ENCODE results near the gene PCDH9.

Gene PCDH9

GRCh38 chr13:66933527-66933926 lies 296.6 kb downstream of the PCDH9 start:
- Histone ChIP-seq H3K4me1 (ENCODE audit: control insufficient read depth, insufficient read depth, low read length) (no peaks in the 10 kb centered on the region), H3K4me3 (ENCODE audit: low read length) (no peak overlapping the region), H3K9ac (ENCODE audit: low read length) (no peak overlapping the region), H3K9me3 (ENCODE audit: control insufficient read depth, low read length) (no peaks in the 10 kb centered on the region), H3K27me3 (replicated peaks; ENCODE audit: control insufficient read depth, insufficient read depth, low read length) (no peaks in the 10 kb centered on the region), H3K36me3 (ENCODE audit: control insufficient read depth, insufficient read depth, low read length, severe bottlenecking) (no peaks in the 10 kb centered on the region)
- DNase-seq (ENCODE audit: low read depth), result no peak

- Histone ChIP-seq H3K27me3 (replicated peaks; ENCODE audit: control insufficient read depth, insufficient read depth, low read length) (no peaks in the 10 kb centered on the region), H3K9me3 (ENCODE audit: control insufficient read depth, low read length) (no peaks in the 10 kb centered on the region), H3K4me3 (ENCODE audit: low read length) (no peak overlapping the region), H3K9ac (ENCODE audit: low read length) (no peak overlapping the region), H3K4me1 (ENCODE audit: control insufficient read depth, insufficient read depth, low read length) (no peaks in the 10 kb centered on the region), H3K36me3 (ENCODE audit: control insufficient read depth, insufficient read depth, low read length, severe bottlenecking) (no peaks in the 10 kb centered on the region)
- no peak for DNase-seq (ENCODE audit: low read depth)
These were observed 302.6 kb downstream of the PCDH9 start for GRCh38 chr13:66927562-66927961.

- H3K36me3 ChIP-seq (ENCODE audit: control insufficient read depth, insufficient read depth, low read length, severe bottlenecking), result no peaks in the 10 kb centered on the region
- H3K4me1 ChIP-seq (ENCODE audit: control insufficient read depth, insufficient read depth, low read length), result no peaks in the 10 kb centered on the region
- DNase-seq (ENCODE audit: low read depth), result peak; percentile 7
- no peak overlapping the region for H3K4me3 ChIP-seq (ENCODE audit: low read length)
- H3K9me3 ChIP-seq (ENCODE audit: control insufficient read depth, low read length), result no peaks in the 10 kb centered on the region
- H3K27me3 ChIP-seq (replicated peaks; ENCODE audit: control insufficient read depth, insufficient read depth, low read length), result no peaks in the 10 kb centered on the region
- no peak overlapping the region for H3K9ac ChIP-seq (ENCODE audit: low read length)
These were observed 303.1 kb downstream of the PCDH9 start for GRCh38 chr13:66926851-66927524.

GRCh38 chr13:66926200-66926850 lies 303.8 kb downstream of the PCDH9 start:
- H3K9ac ChIP-seq (ENCODE audit: low read length), result no peak overlapping the region
- no peaks in the 10 kb centered on the region for H3K4me1 ChIP-seq (ENCODE audit: control insufficient read depth, insufficient read depth, low read length)
- H3K36me3 ChIP-seq (ENCODE audit: control insufficient read depth, insufficient read depth, low read length, severe bottlenecking), result no peaks in the 10 kb centered on the region
- no peaks in the 10 kb centered on the region for H3K27me3 ChIP-seq (replicated peaks; ENCODE audit: control insufficient read depth, insufficient read depth, low read length)
- H3K4me3 ChIP-seq (ENCODE audit: low read length), result no peak overlapping the region
- no peaks in the 10 kb centered on the region for H3K9me3 ChIP-seq (ENCODE audit: control insufficient read depth, low read length)
- no peak for DNase-seq (ENCODE audit: low read depth)

- H3K4me1 ChIP-seq (ENCODE audit: control insufficient read depth, insufficient read depth, low read length), result no peaks in the 10 kb centered on the region
- H3K36me3 ChIP-seq (ENCODE audit: control insufficient read depth, insufficient read depth, low read length, severe bottlenecking), result no peaks in the 10 kb centered on the region
- DNase-seq (ENCODE audit: low read depth), result no peak
- no peaks in the 10 kb centered on the region for H3K9me3 ChIP-seq (ENCODE audit: control insufficient read depth, low read length)
- no peak overlapping the region for H3K4me3 ChIP-seq (ENCODE audit: low read length)
- H3K9ac ChIP-seq (ENCODE audit: low read length), result no peak overlapping the region
- no peaks in the 10 kb centered on the region for H3K27me3 ChIP-seq (replicated peaks; ENCODE audit: control insufficient read depth, insufficient read depth, low read length)
These were observed 307.7 kb downstream of the PCDH9 start for GRCh38 chr13:66922444-66922843.

DNA sequence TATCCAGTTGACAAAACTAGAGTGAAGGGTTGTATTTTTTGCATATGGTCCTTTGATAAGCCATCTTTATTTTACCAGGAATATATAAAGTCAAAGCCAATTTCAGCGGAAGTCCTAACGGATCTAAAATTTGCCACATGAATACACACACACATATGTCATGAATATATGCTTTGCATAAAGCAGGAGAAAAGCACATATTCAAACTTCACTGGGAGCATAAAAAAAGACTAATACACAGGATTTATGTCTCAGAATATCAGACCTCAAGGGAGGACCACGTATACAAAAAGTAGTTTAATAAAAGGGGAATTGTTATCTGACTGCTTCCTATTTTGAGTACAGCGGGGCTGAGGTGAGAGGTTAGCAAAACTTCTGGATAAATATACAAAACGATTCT lies 308.7 kb downstream of the PCDH9 start:
- H3K4me3 ChIP-seq (ENCODE audit: low read length), result no peak overlapping the region
- H3K36me3 ChIP-seq (ENCODE audit: control insufficient read depth, insufficient read depth, low read length, severe bottlenecking), result no peaks in the 10 kb centered on the region
- H3K4me1 ChIP-seq (ENCODE audit: control insufficient read depth, insufficient read depth, low read length), result no peaks in the 10 kb centered on the region
- no peak overlapping the region for H3K9ac ChIP-seq (ENCODE audit: low read length)
- H3K27me3 ChIP-seq (replicated peaks; ENCODE audit: control insufficient read depth, insufficient read depth, low read length), result no peaks in the 10 kb centered on the region
- no peaks in the 10 kb centered on the region for H3K9me3 ChIP-seq (ENCODE audit: control insufficient read depth, low read length)
- DNase-seq (ENCODE audit: low read depth), result no peak

DNA sequence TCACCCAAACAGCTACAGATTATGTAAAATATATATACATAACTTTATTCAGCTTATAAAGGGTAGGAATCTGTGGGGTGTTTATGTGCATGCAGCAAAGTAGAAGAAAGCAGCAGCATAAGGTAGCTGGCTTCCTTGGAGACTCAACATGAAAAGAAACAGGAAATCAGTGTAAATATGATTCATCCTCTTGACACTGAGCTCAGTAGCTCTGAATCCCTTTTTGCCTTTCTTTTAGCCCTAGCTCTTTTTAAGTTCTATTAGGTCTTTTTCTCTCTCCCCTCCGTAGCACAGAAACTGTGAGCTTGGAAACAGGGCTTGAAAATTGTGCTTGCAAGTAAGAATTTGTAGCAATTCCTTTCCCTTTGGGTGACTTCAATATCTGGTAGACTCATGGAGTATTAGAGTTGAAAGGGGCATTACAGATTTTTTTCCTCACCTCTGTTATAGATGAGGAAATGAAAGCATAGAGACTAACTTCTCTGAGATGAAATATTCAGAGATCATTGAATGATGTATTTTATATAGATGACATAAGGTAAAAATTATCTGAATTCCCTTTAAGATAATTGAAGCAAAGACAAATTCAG lies 314.4 kb downstream of the PCDH9 start:
- Histone ChIP-seq H3K4me3 (ENCODE audit: low read length) (no peak overlapping the region), H3K4me1 (ENCODE audit: control insufficient read depth, insufficient read depth, low read length) (peaks cover 6% of the 10 kb centered on the region), H3K9ac (ENCODE audit: low read length) (no peak overlapping the region), H3K27me3 (replicated peaks; ENCODE audit: control insufficient read depth, insufficient read depth, low read length) (no peaks in the 10 kb centered on the region), H3K36me3 (ENCODE audit: control insufficient read depth, insufficient read depth, low read length, severe bottlenecking) (no peaks in the 10 kb centered on the region), H3K9me3 (ENCODE audit: control insufficient read depth, low read length) (no peaks in the 10 kb centered on the region)
- peak; percentile 4 for DNase-seq (ENCODE audit: low read depth)

- Histone ChIP-seq H3K9ac (ENCODE audit: low read length) (no peak overlapping the region), H3K4me1 (ENCODE audit: control insufficient read depth, insufficient read depth, low read length) (peaks cover 6% of the 10 kb centered on the region)
- DNase-seq (ENCODE audit: low read depth), result no peak
These were observed 316.0 kb downstream of the PCDH9 start for GRCh38 chr13:66914155-66914554.

GRCh38 chr13:66911411-66911939 lies 318.7 kb downstream of the PCDH9 start:
- Histone ChIP-seq H3K9ac (ENCODE audit: low read length) (no peak overlapping the region), H3K36me3 (ENCODE audit: control insufficient read depth, insufficient read depth, low read length, severe bottlenecking) (no peaks in the 10 kb centered on the region), H3K4me3 (ENCODE audit: low read length) (no peak overlapping the region), H3K27me3 (replicated peaks; ENCODE audit: control insufficient read depth, insufficient read depth, low read length) (no peaks in the 10 kb centered on the region), H3K9me3 (ENCODE audit: control insufficient read depth, low read length) (no peaks in the 10 kb centered on the region), H3K4me1 (ENCODE audit: control insufficient read depth, insufficient read depth, low read length) (peaks cover 6% of the 10 kb centered on the region)
- DNase-seq (ENCODE audit: low read depth), result no peak

More at GRCh38 chr13:66914155-66914554, 316.0 kb downstream of the PCDH9 start:
- Histone ChIP-seq H3K27me3 (replicated peaks; ENCODE audit: control insufficient read depth, insufficient read depth, low read length) (no peaks in the 10 kb centered on the region), H3K4me3 (ENCODE audit: low read length) (no peak overlapping the region), H3K36me3 (ENCODE audit: control insufficient read depth, insufficient read depth, low read length, severe bottlenecking) (no peaks in the 10 kb centered on the region), H3K9me3 (ENCODE audit: control insufficient read depth, low read length) (no peaks in the 10 kb centered on the region)

DNA sequence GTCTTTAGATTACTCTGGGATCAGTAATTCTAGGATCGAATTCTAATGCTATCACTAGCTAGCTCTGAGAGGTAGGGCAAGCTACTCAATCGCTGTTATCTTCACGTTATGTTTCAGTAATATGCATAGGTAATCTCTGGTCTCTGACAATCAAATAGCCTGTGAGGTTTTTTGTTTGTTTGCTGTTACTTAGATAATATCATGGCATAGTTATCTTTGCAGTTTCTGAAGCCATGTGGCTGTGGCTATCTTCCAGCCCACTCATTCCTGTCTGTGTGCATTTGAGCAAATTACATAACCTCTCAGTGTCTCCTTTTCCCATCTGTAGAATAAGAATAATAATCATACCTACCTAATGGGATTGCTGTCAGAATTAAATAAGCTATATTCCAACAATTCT lies 330.2 kb downstream of the PCDH9 start:
- H3K4me1 ChIP-seq (ENCODE audit: control insufficient read depth, insufficient read depth, low read length), result no peaks in the 10 kb centered on the region
- no peak overlapping the region for H3K9ac ChIP-seq (ENCODE audit: low read length)
- no peaks in the 10 kb centered on the region for H3K9me3 ChIP-seq (ENCODE audit: control insufficient read depth, low read length)
- no peaks in the 10 kb centered on the region for H3K36me3 ChIP-seq (ENCODE audit: control insufficient read depth, insufficient read depth, low read length, severe bottlenecking)
- no peak for DNase-seq (ENCODE audit: low read depth)
- H3K27me3 ChIP-seq (replicated peaks; ENCODE audit: control insufficient read depth, insufficient read depth, low read length), result no peaks in the 10 kb centered on the region
- no peak overlapping the region for H3K4me3 ChIP-seq (ENCODE audit: low read length)

DNA sequence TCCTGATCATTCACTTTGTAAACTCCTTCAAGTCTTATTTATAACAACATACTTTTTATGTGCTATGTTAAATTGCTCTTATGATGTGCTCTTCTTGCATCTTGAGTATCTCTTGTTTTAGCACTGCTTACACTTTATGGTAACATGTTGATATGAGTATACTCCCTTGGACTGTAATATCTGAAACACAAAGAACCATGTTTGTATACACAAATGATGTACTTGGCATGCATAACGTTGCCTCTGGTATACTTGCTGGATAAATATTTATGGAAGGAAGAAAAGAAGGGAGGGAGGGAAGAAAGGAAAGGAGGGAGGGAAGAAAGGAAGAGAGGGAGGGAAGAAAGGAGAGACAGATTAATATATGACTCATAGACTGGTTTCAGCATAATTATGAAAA lies 333.2 kb downstream of the PCDH9 start:
- Histone ChIP-seq H3K9ac (ENCODE audit: low read length) (no peak overlapping the region), H3K9me3 (ENCODE audit: control insufficient read depth, low read length) (no peaks in the 10 kb centered on the region), H3K4me3 (ENCODE audit: low read length) (no peak overlapping the region), H3K36me3 (ENCODE audit: control insufficient read depth, insufficient read depth, low read length, severe bottlenecking) (no peaks in the 10 kb centered on the region), H3K27me3 (replicated peaks; ENCODE audit: control insufficient read depth, insufficient read depth, low read length) (no peaks in the 10 kb centered on the region), H3K4me1 (ENCODE audit: control insufficient read depth, insufficient read depth, low read length) (no peaks in the 10 kb centered on the region)
- no peak for DNase-seq (ENCODE audit: low read depth)
